GM21529 (cell line): ENCODE measurements around the gene FES.

Experiments used
- ATAC-seq: cut with Tn5 transposase; IDR thresholded peaks from one replicate; pipeline ENCODE4 v1.9.1; 2021; ENCODE audit not compliant: unreplicated experiment

The FES gene

GRCh38 chr15:90875549-90875981 lies 8.7 kb upstream of the FES start:
- ATAC-seq, result no peak

GRCh38 chr15:90876046-90876445 lies 8.3 kb upstream of the FES start:
- ATAC-seq, result no peak

GRCh38 chr15:90876512-90877170 lies 7.7 kb upstream of the FES start:
- no peak for ATAC-seq

- ATAC-seq, result no peak
Measured at GRCh38 chr15:90877315-90877714, 7.0 kb upstream of the FES start.

GRCh38 chr15:90877996-90878395 lies 6.3 kb upstream of the FES start:
- ATAC-seq, result no peak

GRCh38 chr15:90878660-90879059 lies 5.6 kb upstream of the FES start:
- no peak for ATAC-seq

GRCh38 chr15:90879730-90880366 lies 4.5 kb upstream of the FES start:
- ATAC-seq, result no peak

GRCh38 chr15:90880381-90881145 lies 3.7 kb upstream of the FES start:
- no peak for ATAC-seq

- no peak for ATAC-seq
Measured at GRCh38 chr15:90881181-90881977, 2.9 kb upstream of the FES start.

- no peak for ATAC-seq
Measured at GRCh38 chr15:90881978-90882721, 2.2 kb upstream of the FES start.

GRCh38 chr15:90882781-90883525 lies 1.4 kb upstream of the FES start:
- no peak for ATAC-seq

GRCh38 chr15:90883526-90883975 lies 753 bp upstream of the FES start:
- no peak for ATAC-seq

GRCh38 chr15:90884719-90885431 lies 571 bp downstream of the FES start:
- no peak for ATAC-seq

GRCh38 chr15:90885432-90886290 lies 1.4 kb downstream of the FES start:
- no peak for ATAC-seq

GRCh38 chr15:90886291-90886614 lies 1.9 kb downstream of the FES start:
- ATAC-seq, result no peak

GRCh38 chr15:90887037-90887481 lies 2.8 kb downstream of the FES start:
- ATAC-seq, result no peak

- no peak for ATAC-seq
Measured at GRCh38 chr15:90889313-90889730, 5.0 kb downstream of the FES start.

GRCh38 chr15:90889736-90890456 lies 5.6 kb downstream of the FES start:
- ATAC-seq, result no peak
